AG04449 (cell line): Measurements from ENCODE around the gene NPAS2.

ENCODE experiments used
- CTCF ChIA-PET: fragments of 350-600 bp; formaldehyde crosslinking; extraction: SDS; loops from one replicate; lab custom pipeline; 2021; ENCODE audit warnings: antibody characterized with exemption; lab: Yijun Ruan, JAX
- POLR2A ChIA-PET: fragments of 400-600, 350-600 bp; formaldehyde crosslinking; extraction: SDS; loops from one replicate; lab custom pipeline; 2020; ENCODE audit warnings: antibody characterized with exemption, inconsistent platforms; lab: Yijun Ruan, JAX
- DNase-seq: peaks from one replicate; pipeline ENCODE4 v3.0.0-alpha.2; 2010; ENCODE audit warnings: low read depth, low spot score
- H3K4me3 ChIP-seq: 2 replicates; pipeline ENCODE4 v1.5.1; 2011; ENCODE audit warnings: low read depth, mild to moderate bottlenecking, control low read depth, low read length
- TF ChIP-seq, protein P1 (sequence below): IDR thresholded peaks from one replicate; pipeline ENCODE4 v1.5.1; 2011; ENCODE audit warnings: mild to moderate bottlenecking, moderate library complexity, low read length, control low read depth, inconsistent platforms; ENCODE audit not compliant: insufficient read depth; ENCODE audit errors: missing control alignments

Gene NPAS2

DNA sequence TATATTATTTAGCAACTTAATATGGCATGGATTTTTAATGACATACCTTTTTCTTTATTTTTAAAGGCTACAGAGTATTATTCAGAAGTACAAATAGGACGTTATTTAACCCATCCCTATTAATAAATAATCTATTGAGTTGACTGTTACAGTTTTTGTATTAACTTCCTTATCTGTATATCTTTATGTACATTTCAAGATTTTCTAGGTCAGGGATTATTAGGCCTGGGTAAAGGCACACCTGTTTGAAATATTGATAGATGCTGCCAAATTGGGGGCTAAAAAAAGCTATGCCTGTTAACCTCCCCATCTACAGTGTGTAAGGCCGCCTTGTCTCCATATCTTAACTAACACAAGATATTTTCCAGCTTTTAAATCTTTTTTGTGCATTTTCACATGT lies 6.6 kb downstream of the NPAS2 start:
- ChIA-PET POLR2A (no interaction called here), CTCF (interaction anchor here (0.6 to 0.7 kb wide), 2 partner anchors 8 to 159 kb away, joined by 3 read pairs; no protein-coding TSS in a partner anchor)
- H3K4me3 ChIP-seq: no peak overlapping the region
- no peak for DNase-seq
- TF ChIP-seq, protein P1, sequence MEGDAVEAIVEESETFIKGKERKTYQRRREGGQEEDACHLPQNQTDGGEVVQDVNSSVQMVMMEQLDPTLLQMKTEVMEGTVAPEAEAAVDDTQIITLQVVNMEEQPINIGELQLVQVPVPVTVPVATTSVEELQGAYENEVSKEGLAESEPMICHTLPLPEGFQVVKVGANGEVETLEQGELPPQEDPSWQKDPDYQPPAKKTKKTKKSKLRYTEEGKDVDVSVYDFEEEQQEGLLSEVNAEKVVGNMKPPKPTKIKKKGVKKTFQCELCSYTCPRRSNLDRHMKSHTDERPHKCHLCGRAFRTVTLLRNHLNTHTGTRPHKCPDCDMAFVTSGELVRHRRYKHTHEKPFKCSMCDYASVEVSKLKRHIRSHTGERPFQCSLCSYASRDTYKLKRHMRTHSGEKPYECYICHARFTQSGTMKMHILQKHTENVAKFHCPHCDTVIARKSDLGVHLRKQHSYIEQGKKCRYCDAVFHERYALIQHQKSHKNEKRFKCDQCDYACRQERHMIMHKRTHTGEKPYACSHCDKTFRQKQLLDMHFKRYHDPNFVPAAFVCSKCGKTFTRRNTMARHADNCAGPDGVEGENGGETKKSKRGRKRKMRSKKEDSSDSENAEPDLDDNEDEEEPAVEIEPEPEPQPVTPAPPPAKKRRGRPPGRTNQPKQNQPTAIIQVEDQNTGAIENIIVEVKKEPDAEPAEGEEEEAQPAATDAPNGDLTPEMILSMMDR: no peak

GRCh38 chr2:100831158-100831750 lies 11.3 kb downstream of the NPAS2 start:
- TF ChIP-seq, protein P1: no peak
- ChIA-PET CTCF (no interaction called here), POLR2A (no interaction called here)
- no peak for DNase-seq
- H3K4me3 ChIP-seq: no peak overlapping the region

DNA sequence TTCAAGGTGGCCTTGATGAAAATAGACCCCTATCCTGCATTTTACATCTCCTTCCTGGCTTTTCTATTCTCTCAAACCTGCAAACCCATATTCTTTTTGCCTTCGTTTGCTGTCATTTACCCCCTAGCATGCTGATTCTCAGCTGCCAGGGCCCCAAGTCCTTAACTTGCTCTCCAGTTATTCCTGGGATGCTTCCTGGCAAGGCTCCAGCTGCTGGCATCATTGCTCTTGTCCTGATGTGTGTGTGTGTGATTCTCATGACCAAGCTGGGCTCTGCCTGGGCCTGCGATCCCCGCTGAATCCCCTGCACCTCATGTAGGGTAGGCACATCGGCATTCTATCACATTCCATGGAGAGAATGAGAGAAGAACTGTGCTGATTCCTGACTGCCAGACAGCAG lies 11.9 kb downstream of the NPAS2 start:
- H3K4me3 ChIP-seq: no peak overlapping the region
- TF ChIP-seq, protein P1: no peak
- DNase-seq: no peak
- POLR2A ChIA-PET: no interaction called here
- CTCF ChIA-PET: interaction anchor here (0.9 kb wide), 1 partner anchor 11 kb away, joined by 3 read pairs; no protein-coding TSS in a partner anchor

DNA sequence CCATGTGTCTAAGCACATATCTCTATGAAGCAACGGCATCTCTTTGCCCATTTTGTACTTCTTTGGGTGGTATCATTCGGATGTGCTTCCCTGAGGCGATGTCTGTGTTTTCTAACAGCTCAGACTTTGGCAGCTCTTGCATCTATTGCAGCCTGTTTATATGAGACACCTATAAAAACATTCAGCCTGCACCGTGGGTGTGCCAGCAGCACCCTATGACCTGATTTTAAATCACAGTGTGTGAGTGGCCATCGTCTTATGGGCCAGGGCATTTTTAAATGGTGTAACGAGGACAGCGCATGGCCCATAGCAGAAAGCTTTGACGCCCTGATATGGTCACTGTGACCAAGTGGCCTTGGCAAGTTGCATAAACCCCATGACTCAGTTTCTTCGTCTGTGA lies 12.9 kb downstream of the NPAS2 start:
- POLR2A ChIA-PET: no interaction called here
- no peak for DNase-seq
- TF ChIP-seq, protein P1: no peak
- H3K4me3 ChIP-seq: no peak overlapping the region
- CTCF ChIA-PET: interaction anchor here (0.9 to 1.2 kb wide), 3 partner anchors 10 to 43 kb away, joined by 3 read pairs; no protein-coding TSS in a partner anchor

DNA sequence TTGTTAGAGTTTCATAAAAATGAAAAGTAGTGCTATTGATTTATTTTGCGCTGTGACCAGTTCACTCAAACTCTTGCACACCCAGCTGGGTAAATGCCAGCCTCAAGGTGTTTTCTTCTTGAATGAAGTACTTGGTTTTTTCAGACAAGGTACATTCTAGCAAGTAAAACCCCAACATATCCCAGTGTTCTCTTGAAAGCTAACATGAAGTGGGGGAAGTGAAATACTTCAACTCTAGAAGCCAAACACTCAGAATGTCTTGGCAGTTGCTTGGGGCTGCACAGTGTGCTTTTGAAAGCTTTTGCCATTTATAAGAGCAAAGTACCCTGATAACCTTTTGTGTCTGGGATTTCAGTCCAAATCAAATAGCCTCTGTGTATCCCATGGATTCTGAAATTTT lies 13.4 kb downstream of the NPAS2 start:
- TF ChIP-seq, protein P1: no peak
- POLR2A ChIA-PET: no interaction called here

DNA sequence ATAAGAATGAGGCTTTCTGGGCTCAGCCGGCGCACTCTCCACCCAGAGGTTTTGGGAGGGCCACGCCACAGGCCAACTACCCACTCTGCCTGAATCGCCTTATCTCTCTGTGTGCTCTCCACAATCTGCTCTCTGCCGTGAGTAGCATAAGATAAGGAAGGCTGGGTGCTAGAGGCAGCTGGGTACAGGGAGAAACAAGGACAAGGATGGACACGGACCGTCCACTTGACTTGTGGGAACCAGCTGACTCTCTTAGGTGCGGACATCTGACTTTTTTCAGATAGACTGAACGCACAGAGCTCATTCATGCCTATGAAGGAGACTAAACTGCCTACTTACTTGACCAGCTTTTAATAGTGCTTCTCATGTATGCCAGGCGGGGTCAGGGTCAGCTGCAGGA lies 14.3 kb downstream of the NPAS2 start:
- POLR2A ChIA-PET: no interaction called here
- no peak for DNase-seq
- TF ChIP-seq, protein P1: no peak
- CTCF ChIA-PET: interaction anchor here (0.6 to 1.6 kb wide), 3 partner anchors 10 to 104 kb away, joined by 3 to 6 read pairs (median 3); no protein-coding TSS in a partner anchor
- H3K4me3 ChIP-seq: no peak overlapping the region

More for the DNA sequence above, 13.4 kb downstream of the NPAS2 start:
- CTCF ChIA-PET: interaction anchor here (0.8 to 1.6 kb wide), 4 partner anchors 11 to 103 kb away, joined by 3 to 6 read pairs (median 3); no protein-coding TSS in a partner anchor
- H3K4me3 ChIP-seq: no peak overlapping the region
- DNase-seq: no peak
